Measurements from ENCODE around the gene SARDH.

- TF ChIP-seq CTCF (IDR thresholded peaks at IDR 0.05): no peak
- TF ChIP-seq POLR2A (IDR thresholded peaks at IDR 0.05): no peak
Measured at GRCh38 chr9:133704711-133705181, 33.4 kb downstream of the SARDH start.
